ENCODE measurements around the gene SLC40A1. TPM values are rescaled to one million over a fixed set of nuclear protein-coding genes. Genes with fewer than 3 reads are reported as not detected.

SLC40A1 gene
- total RNA-seq, 1 experiment from 2014 or later = not detected

GRCh38 chr2:189624648-189625355 is 44.2 kb upstream of the SLC40A1 start:
- Mint-ChIP-seq H3K4me3 (no peak overlapping the region), H3K4me1 (peaks cover 9 to 12% of the 10 kb centered on the region in 2 experiments), H3K36me3 (ENCODE audit: insufficient read depth in 1 of 3, low read depth in 3 of 3) (no peaks in the 10 kb centered on the region), H3K27ac (no peak overlapping the region), H3K27me3 (ENCODE audit: low read depth) (no peaks in the 10 kb centered on the region), H3K9me3 (no peaks in the 10 kb centered on the region)
- Histone ChIP-seq H2BK15ac (ENCODE audit: low read depth, low read length) (no peak overlapping the region), H2BK120ac (ENCODE audit: low read depth, low read length, poor library complexity, severe bottlenecking) (no peak overlapping the region), H3K9me3 (ENCODE audit: control insufficient read depth, low read depth, low read length) (no peaks in the 10 kb centered on the region), H3K4me1 (ENCODE audit: insufficient read depth, low read length) (peaks cover 4% of the 10 kb centered on the region), H3K79me2 (ENCODE audit: insufficient read depth, low read length) (no peaks in the 10 kb centered on the region), H3K18ac (ENCODE audit: insufficient read length, low read depth, low read length) (no peak overlapping the region), H3K14ac (ENCODE audit: insufficient read depth, low read length) (no peak overlapping the region), H2AK5ac (ENCODE audit: insufficient read length, low read length) (no peak overlapping the region), H2BK12ac (ENCODE audit: insufficient read length, low read depth, low read length) (no peak overlapping the region), H3T11ph (ENCODE audit: low read length) (no peak overlapping the region), H2AFZ (ENCODE audit: low read length) (no peak overlapping the region), H3K9ac (ENCODE audit: extremely low read depth, insufficient read length, low read length) (no peak overlapping the region), H3K79me1 (ENCODE audit: insufficient read depth, low read depth, low read length, poor library complexity, severe bottlenecking) (no peaks in the 10 kb centered on the region), H2BK20ac (ENCODE audit: low read depth, low read length, poor library complexity, severe bottlenecking) (no peak overlapping the region), H4K91ac (ENCODE audit: insufficient read length, low read depth, low read length) (no peak overlapping the region), H3K4ac (ENCODE audit: low read depth, low read length) (no peak overlapping the region), H2BK5ac (ENCODE audit: insufficient read length, low read length) (no peak overlapping the region), H3K4me2 (ENCODE audit: insufficient read depth, insufficient read length, low read length) (no peak overlapping the region), H3K27me3 (ENCODE audit: insufficient read depth, low read length) (no peaks in the 10 kb centered on the region), H4K20me1 (ENCODE audit: control insufficient read depth, insufficient read depth, insufficient read length) (no peaks in the 10 kb centered on the region), H4K8ac (replicated peaks; ENCODE audit: insufficient read length, low read depth, low read length) (no peak overlapping the region), H3K23ac (ENCODE audit: insufficient read length, low read depth, low read length) (no peak overlapping the region), H3K56ac (ENCODE audit: insufficient read length, low read depth, low read length) (no peak overlapping the region), H3K27ac (ENCODE audit: insufficient read length, low read depth, low read length) (no peak overlapping the region), H4K5ac (ENCODE audit: insufficient read length, low read depth, low read length) (no peak overlapping the region), H3K23me2 (ENCODE audit: insufficient read length, low read depth, low read length, poor library complexity, severe bottlenecking) (no peaks in the 10 kb centered on the region)
- no CpG with 5 or more reads among the region's 3 CpGs for WGBS (ENCODE audit: extremely low coverage, insufficient read length, low lambda C conversion rate)
- no peak for TF ChIP-seq CTCF (conservative IDR thresholded peaks at IDR 0.05)
- DNase-seq = no peak
